Renal cortical epithelial cell (primary cell): ENCODE measurements around the gene SLC25A17. TPM values are rescaled to one million over a fixed set of nuclear protein-coding genes. Genes with fewer than 3 reads are reported as not detected.
"Not testable (repeated sequence)": the region's sequence is repeated elsewhere in the genome, so short reads cannot be mapped to it uniquely, and the experiment has no call there.

ENCODE experiments used
- DNase-seq: peaks from one replicate; pipeline ENCODE4 v3.0.0-alpha.2; 2011; ENCODE audit warnings: low read depth
- total RNA-seq: library from RNA; depleted of rRNA; stranded (reverse); fragments of >200 nt; gene quantifications from 2 replicates; pipeline ENCODE4 v1.2.3, GENCODE V29; 2014

The SLC25A17 gene
- total RNA-seq, 1 donor from 2014 or later = 27.4 TPM

- no peak for DNase-seq
These were observed 98.4 kb downstream of the SLC25A17 start for GRCh38 chr22:40720538-40721256.

GRCh38 chr22:40720156-40720537 lies 99.0 kb downstream of the SLC25A17 start:
- not testable (repeated sequence) for DNase-seq

Other genes starting within 250 kb of the SLC25A17 start
- gene MRTFA, start 182.6 kb downstream of the SLC25A17 start, total RNA-seq = 29.3 and 77.7 TPM in 2 replicates
- gene MCHR1, start 139.9 kb downstream of the SLC25A17 start, total RNA-seq = 0.50 and 2.4 TPM in 2 replicates
- 158 and 255 TPM in 2 replicates for gene ST13, start 37.3 kb upstream of the SLC25A17 start, total RNA-seq
- gene XPNPEP3, start 37.8 kb upstream of the SLC25A17 start, total RNA-seq = 3.5 and 14.7 TPM in 2 replicates
- gene DNAJB7, start 42.8 kb upstream of the SLC25A17 start, total RNA-seq = not detected in 2 replicates
- 36.6 and 123 TPM in 2 replicates for gene RBX1, start 132.0 kb upstream of the SLC25A17 start, total RNA-seq